Coronary artery (tissue), 2 donors: ENCODE measurements around the gene GABBR2.

Experiments used
- DNase-seq: peaks from one replicate; pipeline ENCODE4 v3.0.0-alpha.2; 2017; ENCODE audit warnings: low spot score
- H3K27ac ChIP-seq, 2 donors: fragments of 200-600 bp; sonication (generic); one replicate each; pipeline ENCODE4 v1.5.1; 2016 to 2019
- H3K4me3 ChIP-seq: fragments of 200-600 bp; sonication (generic); 2 replicates; pipeline ENCODE4 v1.5.1; 2016; ENCODE audit warnings: mild to moderate bottlenecking, moderate library complexity
- TF ChIP-seq, protein P1 (sequence below): fragments of 200-600 bp; sonication (generic); IDR thresholded peaks from one replicate; pipeline ENCODE4 v1.5.1; 2019; ENCODE audit warnings: antibody characterized with exemption

GABBR2 gene

GRCh38 chr9:98344581-98344980 lies 364.2 kb downstream of the GABBR2 start:
- Histone ChIP-seq H3K27ac (no peak overlapping the region), H3K4me3 (no peak overlapping the region)
- TF ChIP-seq, protein P1, sequence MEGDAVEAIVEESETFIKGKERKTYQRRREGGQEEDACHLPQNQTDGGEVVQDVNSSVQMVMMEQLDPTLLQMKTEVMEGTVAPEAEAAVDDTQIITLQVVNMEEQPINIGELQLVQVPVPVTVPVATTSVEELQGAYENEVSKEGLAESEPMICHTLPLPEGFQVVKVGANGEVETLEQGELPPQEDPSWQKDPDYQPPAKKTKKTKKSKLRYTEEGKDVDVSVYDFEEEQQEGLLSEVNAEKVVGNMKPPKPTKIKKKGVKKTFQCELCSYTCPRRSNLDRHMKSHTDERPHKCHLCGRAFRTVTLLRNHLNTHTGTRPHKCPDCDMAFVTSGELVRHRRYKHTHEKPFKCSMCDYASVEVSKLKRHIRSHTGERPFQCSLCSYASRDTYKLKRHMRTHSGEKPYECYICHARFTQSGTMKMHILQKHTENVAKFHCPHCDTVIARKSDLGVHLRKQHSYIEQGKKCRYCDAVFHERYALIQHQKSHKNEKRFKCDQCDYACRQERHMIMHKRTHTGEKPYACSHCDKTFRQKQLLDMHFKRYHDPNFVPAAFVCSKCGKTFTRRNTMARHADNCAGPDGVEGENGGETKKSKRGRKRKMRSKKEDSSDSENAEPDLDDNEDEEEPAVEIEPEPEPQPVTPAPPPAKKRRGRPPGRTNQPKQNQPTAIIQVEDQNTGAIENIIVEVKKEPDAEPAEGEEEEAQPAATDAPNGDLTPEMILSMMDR = no peak
- no peak for DNase-seq

- no peak for DNase-seq
- Histone ChIP-seq H3K27ac (no peak overlapping the region), H3K4me3 (no peak overlapping the region)
- TF ChIP-seq, protein P1 = no peak
Measured at GRCh38 chr9:98342820-98343210, 365.9 kb downstream of the GABBR2 start.

- no peak for DNase-seq
- H3K4me3 ChIP-seq = no peak overlapping the region
- TF ChIP-seq, protein P1 = no peak
- H3K27ac ChIP-seq = no peak overlapping the region
Measured at GRCh38 chr9:98342098-98342819, 366.5 kb downstream of the GABBR2 start.

DNA sequence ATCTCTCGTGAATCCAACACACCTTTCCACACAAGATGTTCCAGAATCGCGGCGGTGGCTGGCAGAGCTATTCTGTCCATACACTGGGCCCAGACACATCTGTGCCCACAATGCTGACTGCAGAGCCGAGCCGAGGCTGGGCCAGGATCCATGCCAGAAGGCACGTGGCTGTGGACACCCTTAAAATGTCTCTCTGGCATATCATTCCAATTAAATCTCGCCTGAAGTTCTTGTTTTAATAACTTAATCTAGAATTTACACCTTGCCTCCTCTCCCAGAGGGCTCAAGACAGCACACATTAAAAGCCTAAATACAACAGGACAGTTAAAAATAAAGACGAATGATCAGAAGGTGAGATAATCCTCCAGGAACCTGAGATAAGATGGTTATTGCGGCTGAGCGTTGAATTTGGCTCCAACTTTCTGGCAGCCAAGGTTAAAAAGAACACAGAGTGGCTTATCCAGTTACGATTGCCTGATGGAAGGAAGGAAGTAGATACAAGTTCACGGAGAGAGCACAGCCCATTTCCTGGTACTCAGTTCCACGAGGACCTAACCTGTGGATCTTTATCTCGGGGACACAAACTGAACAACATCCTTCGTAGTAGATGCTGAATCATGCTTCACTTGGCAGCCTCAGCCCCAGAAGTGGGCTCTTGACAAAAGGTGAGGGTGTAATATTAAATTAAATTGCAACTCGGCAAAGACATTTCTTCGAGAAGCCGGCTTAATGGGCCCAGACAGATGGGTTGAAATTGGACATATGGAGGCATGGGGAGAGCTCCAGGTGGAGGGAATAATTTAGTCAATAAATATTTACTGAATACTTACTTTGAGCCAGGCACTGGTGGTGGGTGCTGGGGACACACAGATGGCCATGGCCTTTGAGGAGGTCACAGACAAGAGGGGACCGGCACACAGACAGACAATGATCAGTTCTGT lies 367.3 kb downstream of the GABBR2 start:
- H3K4me3 ChIP-seq = no peak overlapping the region
- TF ChIP-seq, protein P1 = no peak
- DNase-seq = no peak
- no peak overlapping the region for H3K27ac ChIP-seq

DNA sequence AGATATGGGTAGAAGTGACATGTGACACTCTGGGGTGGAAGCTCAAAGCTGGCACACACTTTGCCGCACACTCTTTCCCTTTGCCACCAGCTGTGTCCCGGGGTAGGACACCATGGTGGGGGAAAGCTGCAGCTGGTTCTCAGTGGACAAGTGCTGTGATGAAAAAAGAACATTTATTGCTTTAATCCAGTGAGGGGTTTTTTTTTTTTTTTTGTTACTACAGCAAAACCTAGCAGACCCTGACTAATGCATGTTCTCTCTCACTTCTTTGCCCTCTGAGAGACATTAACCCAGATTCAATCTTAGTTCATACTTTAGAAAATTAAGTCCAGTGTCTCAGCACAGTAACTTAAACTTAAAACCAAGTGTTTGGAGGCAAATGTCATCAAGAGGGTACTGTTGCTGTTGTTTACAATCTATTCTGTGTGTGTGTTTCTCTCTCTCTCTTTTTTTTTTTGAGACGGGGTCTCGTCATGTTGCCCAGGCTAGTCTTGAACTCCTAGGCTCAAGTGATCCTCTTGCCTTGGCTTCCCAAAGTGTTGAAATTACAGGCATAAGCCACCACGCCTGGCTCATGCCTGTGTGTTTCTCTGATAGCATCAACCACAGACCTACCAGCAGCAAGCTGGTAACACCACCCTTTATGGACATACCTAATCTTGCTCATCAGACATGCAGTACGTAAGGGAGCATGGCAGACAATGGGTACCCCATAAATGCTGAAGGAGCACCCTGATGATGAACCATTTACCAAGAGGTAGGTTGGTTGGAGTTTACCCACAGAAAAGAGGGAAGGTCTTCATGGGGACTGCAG lies 368.5 kb downstream of the GABBR2 start:
- TF ChIP-seq, protein P1 = no peak
- Histone ChIP-seq H3K4me3 (no peak overlapping the region), H3K27ac (no peak overlapping the region)
- no peak for DNase-seq

DNA sequence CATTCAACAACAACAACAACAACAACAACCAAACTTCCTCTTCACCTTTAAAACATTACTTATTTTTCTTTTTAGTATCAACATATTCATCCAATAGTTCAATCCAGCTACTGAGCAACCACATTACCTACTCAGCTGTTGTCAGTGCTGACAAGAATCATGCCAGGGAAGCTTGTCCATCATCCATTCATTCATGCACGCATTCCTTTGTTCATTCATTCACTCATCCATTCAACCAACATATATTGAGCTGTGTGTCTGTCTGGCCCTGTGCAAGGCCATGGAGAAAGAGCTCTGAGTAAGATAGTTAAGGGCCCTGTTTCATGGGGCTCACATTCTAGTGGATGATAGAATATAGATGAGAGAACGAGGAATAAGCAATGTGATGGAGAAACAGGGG lies 373.1 kb downstream of the GABBR2 start:
- Histone ChIP-seq H3K4me3 (no peak overlapping the region), H3K27ac (no peak overlapping the region)
- TF ChIP-seq, protein P1 = no peak
- no peak for DNase-seq
